ENCODE data around the gene SLC6A18.
"Not testable (repeated sequence)": the region's sequence is repeated elsewhere in the genome, so short reads cannot be mapped to it uniquely, and the experiment has no call there.

SLC6A18 gene

GRCh38 chr5:1272201-1272600 is 47.0 kb downstream of the SLC6A18 start:
- DNase-seq (ENCODE audit: low read depth in 1 of 2, low spot score in 1 of 2), result no peak

- no peak for DNase-seq (ENCODE audit: low read depth in 1 of 2, low spot score in 1 of 2)
Measured at GRCh38 chr5:1273745-1274144, 48.6 kb downstream of the SLC6A18 start.

GRCh38 chr5:1274471-1274870 is 49.3 kb downstream of the SLC6A18 start:
- no peak for DNase-seq (ENCODE audit: low read depth in 1 of 2, low spot score in 1 of 2)

GRCh38 chr5:1275397-1276391 is 50.5 kb downstream of the SLC6A18 start:
- not testable (repeated sequence) for DNase-seq (ENCODE audit: low read depth in 1 of 2, low spot score in 1 of 2)

GRCh38 chr5:1276930-1277329 is 51.7 kb downstream of the SLC6A18 start:
- DNase-seq (ENCODE audit: low read depth in 1 of 2, low spot score in 1 of 2), result no peak

- DNase-seq (ENCODE audit: low read depth in 1 of 2, low spot score in 1 of 2), result no peak
Measured at GRCh38 chr5:1277331-1277730, 52.1 kb downstream of the SLC6A18 start.

- no peak for DNase-seq (ENCODE audit: low read depth in 1 of 2, low spot score in 1 of 2)
Measured at GRCh38 chr5:1277781-1278180, 52.6 kb downstream of the SLC6A18 start.

GRCh38 chr5:1278216-1278615 is 53.0 kb downstream of the SLC6A18 start:
- DNase-seq (ENCODE audit: low read depth in 1 of 2, low spot score in 1 of 2), result no peak

GRCh38 chr5:1278656-1279442 is 53.7 kb downstream of the SLC6A18 start:
- DNase-seq (ENCODE audit: low read depth in 1 of 2, low spot score in 1 of 2), result no peak

- DNase-seq (ENCODE audit: low read depth in 1 of 2, low spot score in 1 of 2), result no peak
Measured at GRCh38 chr5:1279443-1280151, 54.4 kb downstream of the SLC6A18 start.

GRCh38 chr5:1280177-1281037 is 55.2 kb downstream of the SLC6A18 start:
- no peak for DNase-seq (ENCODE audit: low read depth in 1 of 2, low spot score in 1 of 2)

- no peak for DNase-seq (ENCODE audit: low read depth in 1 of 2, low spot score in 1 of 2)
Measured at GRCh38 chr5:1281038-1281882, 56.1 kb downstream of the SLC6A18 start.

GRCh38 chr5:1282131-1282992 is 57.2 kb downstream of the SLC6A18 start:
- DNase-seq (ENCODE audit: low read depth in 1 of 2, low spot score in 1 of 2), result no peak

- not testable (repeated sequence) for DNase-seq (ENCODE audit: low read depth in 1 of 2, low spot score in 1 of 2)
Measured at GRCh38 chr5:1282993-1283728, 58.0 kb downstream of the SLC6A18 start.

GRCh38 chr5:1283729-1284041 is 58.5 kb downstream of the SLC6A18 start:
- DNase-seq (ENCODE audit: low read depth in 1 of 2, low spot score in 1 of 2), result not testable (repeated sequence)

- DNase-seq (ENCODE audit: low read depth in 1 of 2, low spot score in 1 of 2), result not testable (repeated sequence)
Measured at GRCh38 chr5:1284336-1284970, 59.3 kb downstream of the SLC6A18 start.

- no peak for DNase-seq (ENCODE audit: low read depth in 1 of 2, low spot score in 1 of 2)
Measured at GRCh38 chr5:1285141-1285540, 60.0 kb downstream of the SLC6A18 start.

Measured in stimulated activated CD4-positive, alpha-beta T cell treated with anti-CD3 and anti-CD28 coated beads, Interleukin-15, amount 100 ng/mL, for 1 hour (primary cell).